K562 (cell line): ENCODE measurements around the gene UGT2B28. TPM values are rescaled to one million over a fixed set of nuclear protein-coding genes. Genes with fewer than 3 reads are reported as not detected.
"Not testable (repeated sequence)": the region's sequence is repeated elsewhere in the genome, so short reads cannot be mapped to it uniquely, and the experiment has no call there.

ENCODE experiments used
- ATAC-seq: fragments of 200-7000 bp; cut with Tn5 transposase; 3 replicates; pipeline ENCODE4 v1.9.1; 2020; ENCODE audit warnings: moderate library complexity
- Bru-seq: library from RNA; stranded (reverse); fragments of 400-500 nt; gene quantifications from one replicate; lab custom pipeline; 2021; lab: Mats Ljungman, UMichigan
- BruChase-seq, 2 experiments: library from RNA; stranded (reverse); fragments of 400-500 nt; gene quantifications; one replicate each; lab custom pipeline; 2021; lab: Mats Ljungman, UMichigan
- BruUV-seq: library from RNA; stranded (reverse); fragments of 400-500 nt; replicated peaks from 2 replicates; lab custom pipeline; 2021; lab: Mats Ljungman, UMichigan
- CTCF ChIA-PET: fragments of 300-600 bp; formaldehyde crosslinking; extraction: SDS; loops from one replicate; lab custom pipeline; 2021; ENCODE audit warnings: low intra/inter-chr PET ratio; lab: Yijun Ruan, JAX
- POLR2A ChIA-PET: fragments of 300-600, 350-650 bp; sonication (Branson Sonifier 250); formaldehyde crosslinking; extraction: SDS; loops from one replicate; lab custom pipeline; 2021; ENCODE audit warnings: antibody characterized with exemption, inconsistent platforms; lab: Yijun Ruan, JAX
- DNase-seq, 4 experiments: peaks; one replicate each; pipeline versions ENCODE4 v3.0.0 to v3.0.0-alpha.2; 2011 to 2018; ENCODE audit warnings: low spot score in 3 of 4, mixed read lengths in 3 of 4; ENCODE audit errors: extremely low read depth in 1 of 4
- FAIRE-seq: peaks from 2 replicates; lab custom pipeline; 2011; peaks lifted over from hg19 to GRCh38; lab: Jason Lieb, UNC
- H2AFZ ChIP-seq: 2 replicates; pipeline ENCODE4 v1.6.0; 2011; ENCODE audit warnings: low read depth, low read length, control low read depth, inconsistent platforms
- H3K27ac ChIP-seq: fragments of 200-600 bp; 3 replicates; pipeline ENCODE4 v1.8.0; 2011; ENCODE audit warnings: low read depth, mild to moderate bottlenecking, control low read depth, inconsistent platforms, low read length, moderate library complexity, mixed read lengths; ENCODE audit errors: extremely low read depth
- H3K27me3 ChIP-seq, 2 experiments: fragments of 300-600 bp in 1 of 2; 2 replicates in 1 of 2; 3 replicates in 1 of 2; pipeline versions ENCODE4 v1.6.0 to v1.8.0; 2011; ENCODE audit warnings: inconsistent platforms in 2 of 2, low read length in 2 of 2, mild to moderate bottlenecking in 1 of 2, mixed read lengths in 1 of 2, moderate library complexity in 1 of 2; ENCODE audit not compliant: control insufficient read depth in 2 of 2, insufficient read depth in 2 of 2
- H3K36me3 ChIP-seq: fragments of 300-600 bp; 3 replicates; pipeline ENCODE4 v1.8.0; 2011; ENCODE audit warnings: mild to moderate bottlenecking, low read length, inconsistent platforms; ENCODE audit not compliant: control insufficient read depth, insufficient read depth
- H3K4me1 ChIP-seq, 2 experiments: fragments of 200-600 bp in 1 of 2; replicated peaks in 1 of 2; 2 replicates in 1 of 2; 3 replicates in 1 of 2; pipeline versions ENCODE4 v1.5.1 to v1.8.0; 2011; ENCODE audit warnings: inconsistent platforms in 2 of 2, low read length in 2 of 2, mild to moderate bottlenecking in 1 of 2, mixed read lengths in 1 of 2, moderate library complexity in 1 of 2; ENCODE audit not compliant: control insufficient read depth in 2 of 2, insufficient read depth in 2 of 2
- H3K4me2 ChIP-seq: 2 replicates; pipeline ENCODE4 v1.6.1; 2011; ENCODE audit warnings: low read length, control low read depth, inconsistent platforms, mixed read lengths; ENCODE audit not compliant: insufficient read depth
- H3K4me3 ChIP-seq: fragments of 200-600 bp; sonication (generic), shearing (Covaris generic); 2 replicates; pipeline ENCODE4 v1.5.1; 2016; ENCODE audit warnings: control low read depth, inconsistent platforms
- H3K79me2 ChIP-seq: fragments of 200-600 bp; 3 replicates; pipeline ENCODE4 v1.8.0; 2011; ENCODE audit warnings: low read length, inconsistent platforms; ENCODE audit not compliant: control insufficient read depth, insufficient read depth
- H3K9ac ChIP-seq, 2 experiments: 2 replicates each; pipeline versions ENCODE4 v1.6.0 to v1.6.1; 2011; ENCODE audit warnings: low read depth in 2 of 2, low read length in 2 of 2, control low read depth in 1 of 2, inconsistent platforms in 1 of 2, mild to moderate bottlenecking in 1 of 2, mixed read lengths in 1 of 2; ENCODE audit not compliant: insufficient read depth in 1 of 2
- H3K9me1 ChIP-seq: one replicate; pipeline ENCODE4 v1.6.0; 2011; ENCODE audit warnings: inconsistent platforms, mild to moderate bottlenecking, low read length, moderate library complexity; ENCODE audit not compliant: control insufficient read depth, insufficient read depth
- H3K9me3 ChIP-seq: replicated peaks from 2 replicates; pipeline ENCODE4 v1.5.1; 2011; ENCODE audit warnings: low read depth, low read length, inconsistent platforms; ENCODE audit not compliant: control insufficient read depth, insufficient read depth
- H4K20me1 ChIP-seq: replicated peaks from 2 replicates; pipeline ENCODE4 v1.6.1; 2011; ENCODE audit warnings: low read length, inconsistent platforms, mixed read lengths; ENCODE audit not compliant: control insufficient read depth, insufficient read depth
- POU5F1 ChIP-seq: fragments of 150-350 bp; IDR thresholded peaks from 2 replicates; pipeline ENCODE4 v1.6.1; 2014; ENCODE audit warnings: borderline replicate concordance, low read length, low read depth, mild to moderate bottlenecking; ENCODE audit not compliant: partially characterized antibody
- SMARCB1 ChIP-seq: IDR thresholded peaks from 2 replicates; pipeline ENCODE4 v1.6.1; 2011; ENCODE audit warnings: improper control_type of control experiment, low read depth; ENCODE audit not compliant: insufficient read length
- ZNF197 ChIP-seq: fragments of 200-800 bp; sonication (Bioruptor generic); IDR thresholded peaks from 2 replicates; pipeline ENCODE4 v1.6.1; 2016; ENCODE audit warnings: low read depth, missing genetic modification characterization, missing compliant biosample characterization
- ZNF384 ChIP-seq: IDR thresholded peaks from 2 replicates; pipeline ENCODE4 v1.6.1; 2012; ENCODE audit warnings: low read depth, low read length, improper control_type of control experiment
- WGBS: fragments of 100-300 bp; shearing (Covaris generic); methylation state at CpG from one replicate; pipeline ENCODE4 v1.1.6; 2016; ENCODE audit warnings: low coverage, mixed read lengths; ENCODE audit not compliant: insufficient coverage; ENCODE audit errors: missing lambda C conversion rate; 5-methylcytosine and 5-hydroxymethylcytosine counted together
- in situ Hi-C: fragments of 300-500 bp; cut with MboI; formaldehyde crosslinking; loops from 4 replicates; pipeline ENCODE4 v1.15.0; 2018; ENCODE audit warnings: inconsistent platforms, mixed read lengths
- intact Hi-C: fragments of 100-400 bp; cut with micrococcal nuclease; formaldehyde crosslinking; loops from 2 replicates; pipeline ENCODE4 v1.14.2; 2022
- long read RNA-seq, 3 experiments: library from polyadenylated mRNA in 2 of 3; library from RNA in 1 of 3; unstranded in 2 of 3; stranded (forward) in 1 of 3; transcript quantifications; one replicate each; pipeline ENCODE4 v2.0.0, GENCODE V29; 2019 to 2022
- polyA minus RNA-seq, 3 experiments: library from RNA; depleted of rRNA, polyadenylated mRNA; stranded (reverse); fragments of >200 nt; gene quantifications; 2 replicates each; pipeline ENCODE4 v1.2.3, GENCODE V29; 2011
- polyA plus RNA-seq, 8 experiments: library from polyadenylated mRNA; depleted of rRNA in 4 of 8; stranded (reverse) in 5 of 8; unstranded in 3 of 8; fragments of >200 nt; fragmentation: Nextera tagmentation in 2 of 8; fragmentation: Illumina TruSeq in 1 of 8; extraction: Ambion mirVana in 2 of 8; extraction: Trizol in 1 of 8; gene quantifications; 2 replicates each; pipeline versions ENCODE4 v1.2.1 to v1.2.3, GENCODE V29; 2011 to 2014; ENCODE audit warnings: inconsistent platforms in 1 of 8, missing spikeins in 1 of 8
- total RNA-seq, 7 experiments: library from RNA; depleted of rRNA in 6 of 7; stranded (reverse); fragments of >200 nt in 6 of 7; fragmentation: Illumina TruSeq in 2 of 7; extraction: Trizol in 2 of 7; gene quantifications; 2 replicates each; pipeline versions ENCODE4 v1.2.1 to v1.2.3, GENCODE V29; 2011 to 2021; ENCODE audit warnings: low replicate concordance in 1 of 7

Gene UGT2B28
- not detected in 2 replicates for total RNA-seq (2011; cell fraction: chromatin; rRNA removed; ENCODE audit: low replicate concordance)
- not detected in 2 replicates for total RNA-seq (2011; cell fraction: nucleolus; rRNA removed)
- not detected in 2 replicates for total RNA-seq (2011; cell fraction: nucleoplasm; rRNA removed)
- total RNA-seq (2014; rRNA removed) = not detected in 2 replicates
- total RNA-seq (2014; rRNA removed; fragmentation: Illumina TruSeq; extraction: Trizol) = not detected in 2 replicates
- not detected in 2 replicates for total RNA-seq (2015; rRNA removed; fragmentation: Illumina TruSeq; extraction: Trizol)
- not detected in 2 replicates for total RNA-seq (2021)
- polyA plus RNA-seq (2011; rRNA removed) = not detected in 2 replicates
- not detected in 2 replicates for polyA plus RNA-seq (2011; cell fraction: cytosol; rRNA removed)
- not detected in 2 replicates for polyA plus RNA-seq (2011; cell fraction: nucleus; rRNA removed)
- 0.08 TPM in 1 of 2 replicates, not detected in the other for polyA plus RNA-seq (2012)
- polyA plus RNA-seq (2014; fragmentation: Illumina TruSeq; extraction: Trizol) = not detected in 2 replicates
- not detected for polyA plus RNA-seq (2014; fragmentation: Nextera tagmentation; extraction: Ambion mirVana)
- not detected in 2 replicates for polyA plus RNA-seq (2014; rRNA removed)
- not detected in 2 replicates for polyA minus RNA-seq (2011; rRNA and poly(A)+ RNA removed)
- not detected in 2 replicates for polyA minus RNA-seq (2011; cell fraction: cytosol; rRNA and poly(A)+ RNA removed)
- not detected in 2 replicates for polyA minus RNA-seq (2011; cell fraction: nucleus; rRNA and poly(A)+ RNA removed)
- Bru-seq, nascent RNA = not detected
- not detected for BruChase-seq, experiment 1, labeled RNA remaining after a 2-hour chase
- BruChase-seq, experiment 2, labeled RNA remaining after a 6-hour chase = not detected
- long read RNA-seq, experiment 1 = 0 reads
- long read RNA-seq, experiment 2 = 0 reads
- long read RNA-seq, experiment 3 = 0 reads

- H2AFZ ChIP-seq, BruUV-seq, H3K27me3 ChIP-seq, H3K9ac ChIP-seq, CTCF ChIA-PET, intact Hi-C loops, H3K4me2 ChIP-seq, DNase-seq, H3K9me3 ChIP-seq, in situ Hi-C loops, H3K27ac ChIP-seq, H3K9me1 ChIP-seq, ATAC-seq, H3K36me3 ChIP-seq, H3K4me1 ChIP-seq, H3K79me2 ChIP-seq, H3K4me3 ChIP-seq, H4K20me1 ChIP-seq, POLR2A ChIA-PET, FAIRE-seq: not testable (repeated sequence)
- WGBS = 0% methylated on average over 4 of the region's 4 CpGs
Observed at GRCh38 chr4:69280081-69280480, at the start of gene UGT2B28. Gene UGT2B28 (plus strand): TSS chr4:69280475. CDS start chr4:69280501, 26 bp downstream.

GRCh38 chr4:69239092-69239491, 41.2 kb upstream of the UGT2B28 start:
- H3K79me2 ChIP-seq = no peaks in the 10 kb centered on the region
- H3K4me1 ChIP-seq = no peaks in the 10 kb centered on the region
- no peak for FAIRE-seq
- BruUV-seq = no TSS peak
- no peaks in the 10 kb centered on the region for H3K9me3 ChIP-seq
- ChIA-PET CTCF (no interaction called here), POLR2A (no interaction called here)
- intact Hi-C loops = loop anchor here (10.0 kb wide), 1 partner anchor 64 kb away; no protein-coding TSS in a partner anchor
- no peaks in the 10 kb centered on the region for H3K27me3 ChIP-seq
- TF ChIP-seq ZNF384 (no peak), ZNF197 (CRISPR knock-in tag) (no peak), POU5F1 (no peak), SMARCB1 (no peak)
- no peaks in the 10 kb centered on the region for H3K9me1 ChIP-seq
- in situ Hi-C loops = no loop called here
- WGBS = 15% methylated on average over 2 of the region's 2 CpGs
- no peaks in the 10 kb centered on the region for H3K36me3 ChIP-seq
- no peaks in the 10 kb centered on the region for H4K20me1 ChIP-seq
- H3K4me2 ChIP-seq = no peak overlapping the region
- DNase-seq = no peak
- H2AFZ ChIP-seq = no peak overlapping the region
- no peak for ATAC-seq
- H3K4me3 ChIP-seq = no peak overlapping the region
- H3K9ac ChIP-seq = no peak overlapping the region
- H3K27ac ChIP-seq = peak overlapping the region; percentile 48; the same call in 1 of the 3 replicates
